Measurements from ENCODE around the gene DYRK1A.

DNA sequence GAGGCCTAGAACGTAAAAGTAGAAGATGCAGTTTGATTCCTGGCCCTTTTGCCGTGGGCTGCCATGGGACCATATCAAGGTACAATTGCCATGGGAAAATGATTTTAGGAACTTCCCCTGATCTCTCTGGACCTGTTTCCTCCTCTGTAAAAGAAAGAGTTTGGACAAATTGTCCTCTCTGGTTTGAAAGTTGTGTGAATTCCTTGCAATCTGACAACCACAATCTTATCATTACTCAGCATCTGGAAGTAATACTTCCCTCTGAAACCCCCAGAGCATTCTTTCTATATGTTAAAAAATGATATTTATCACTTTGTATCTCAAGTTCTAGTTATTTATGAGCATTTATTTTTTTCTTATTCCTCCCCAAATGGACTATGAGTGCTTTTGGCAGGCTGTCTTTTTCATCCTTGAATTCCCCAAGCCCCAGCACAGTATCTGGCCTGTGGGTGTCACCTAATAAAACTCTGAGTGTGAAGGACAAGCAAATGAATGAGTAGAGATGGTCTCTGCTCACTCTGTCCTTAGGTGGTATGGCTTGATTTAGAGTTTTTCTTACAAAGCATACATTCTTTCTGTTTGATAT, 181.1 kb downstream of the DYRK1A start:
- TF ChIP-seq, protein P1, sequence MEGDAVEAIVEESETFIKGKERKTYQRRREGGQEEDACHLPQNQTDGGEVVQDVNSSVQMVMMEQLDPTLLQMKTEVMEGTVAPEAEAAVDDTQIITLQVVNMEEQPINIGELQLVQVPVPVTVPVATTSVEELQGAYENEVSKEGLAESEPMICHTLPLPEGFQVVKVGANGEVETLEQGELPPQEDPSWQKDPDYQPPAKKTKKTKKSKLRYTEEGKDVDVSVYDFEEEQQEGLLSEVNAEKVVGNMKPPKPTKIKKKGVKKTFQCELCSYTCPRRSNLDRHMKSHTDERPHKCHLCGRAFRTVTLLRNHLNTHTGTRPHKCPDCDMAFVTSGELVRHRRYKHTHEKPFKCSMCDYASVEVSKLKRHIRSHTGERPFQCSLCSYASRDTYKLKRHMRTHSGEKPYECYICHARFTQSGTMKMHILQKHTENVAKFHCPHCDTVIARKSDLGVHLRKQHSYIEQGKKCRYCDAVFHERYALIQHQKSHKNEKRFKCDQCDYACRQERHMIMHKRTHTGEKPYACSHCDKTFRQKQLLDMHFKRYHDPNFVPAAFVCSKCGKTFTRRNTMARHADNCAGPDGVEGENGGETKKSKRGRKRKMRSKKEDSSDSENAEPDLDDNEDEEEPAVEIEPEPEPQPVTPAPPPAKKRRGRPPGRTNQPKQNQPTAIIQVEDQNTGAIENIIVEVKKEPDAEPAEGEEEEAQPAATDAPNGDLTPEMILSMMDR (conservative IDR thresholded peaks at IDR 0.05), result no peak
- TF ChIP-seq EZH2 (IDR thresholded peaks at IDR 0.05; ENCODE audit: low read depth), result no peak
